HepG2 (cell line): ENCODE measurements around the gene MRPL18. TPM values are rescaled to one million over a fixed set of nuclear protein-coding genes. Genes with fewer than 3 reads are reported as not detected.

Experiments
- HMG20A ChIP-seq: IDR thresholded peaks from 2 replicates; pipeline ENCODE4 v1.6.1; 2016; ENCODE audit warnings: borderline replicate concordance
- MLXIP ChIP-seq: sonication (generic); formaldehyde crosslinking; IDR thresholded peaks from 2 replicates; pipeline ENCODE4 v1.9.0; 2021; ENCODE audit warnings: missing genetic modification reagents, borderline replicate concordance
- PHF5A ChIP-seq: IDR thresholded peaks from one replicate; pipeline ENCODE4 v1.6.1; 2018; ENCODE audit warnings: low read depth, missing genetic modification reagents; ENCODE audit not compliant: unreplicated experiment
- PRDM15 ChIP-seq: sonication (generic); formaldehyde crosslinking; IDR thresholded peaks from 2 replicates; pipeline ENCODE4 v1.4.0; 2020; ENCODE audit warnings: missing genetic modification reagents
- RORA ChIP-seq: sonication (generic); formaldehyde crosslinking; IDR thresholded peaks from 2 replicates; pipeline ENCODE4 v1.5.0; 2020; ENCODE audit warnings: mild to moderate bottlenecking, missing genetic modification reagents, moderate library complexity
- SOX6 ChIP-seq, 2 experiments: fragments of 450-650 bp in 1 of 2; sonication (generic) in 1 of 2; formaldehyde crosslinking in 1 of 2; IDR thresholded peaks; 2 replicates each; pipeline versions ENCODE4 v1.4.0 to v1.6.1; 2017 to 2020; ENCODE audit warnings: antibody characterized with exemption in 1 of 2, mild to moderate bottlenecking in 1 of 2, missing genetic modification reagents in 1 of 2
- ZBTB39 ChIP-seq: sonication (generic); formaldehyde crosslinking; IDR thresholded peaks from 2 replicates; pipeline ENCODE4 v1.5.0; 2020; ENCODE audit warnings: missing genetic modification reagents
- ZNF230 ChIP-seq: sonication (generic); formaldehyde crosslinking; IDR thresholded peaks from 2 replicates; pipeline ENCODE4 v1.4.0; 2020; ENCODE audit warnings: mild to moderate bottlenecking, missing genetic modification reagents
- ZNF770 ChIP-seq: sonication (generic); formaldehyde crosslinking; IDR thresholded peaks from 2 replicates; pipeline ENCODE4 v1.5.0; 2020; ENCODE audit warnings: mild to moderate bottlenecking, missing genetic modification reagents
- polyA plus RNA-seq, 8 experiments: library from polyadenylated mRNA; depleted of rRNA in 3 of 8; stranded (reverse) in 7 of 8; unstranded in 1 of 8; fragments of >200 nt; fragmentation: Illumina TruSeq in 4 of 8; extraction: Trizol in 4 of 8; gene quantifications; 2 replicates each; pipeline versions ENCODE4 v1.2.1 to v1.2.3, GENCODE V29; 2011 to 2016; ENCODE audit warnings: low read depth in 4 of 8, missing spikeins in 1 of 8, mixed read lengths in 1 of 8; ENCODE audit not compliant: insufficient read depth in 1 of 8
- total RNA-seq, 5 experiments: library from RNA; depleted of rRNA; stranded (reverse); fragments of >200 nt; fragmentation: Illumina TruSeq; extraction: Trizol; gene quantifications; 2 replicates each; pipeline ENCODE4 v1.2.3, GENCODE V29; 2016; ENCODE audit warnings: low read depth in 1 of 5
- TF ChIP-seq, protein P1 (sequence below): sonication (generic); formaldehyde crosslinking; IDR thresholded peaks from 2 replicates; pipeline ENCODE4 v1.9.0; 2021; ENCODE audit warnings: missing genetic modification reagents, mild to moderate bottlenecking, borderline replicate concordance

MRPL18 gene
- total and polyA plus RNA-seq, 2 of the 13 experiments (the other 11 are each of a cell fraction or from before 2014, with no cell fraction given), result 85.6 to 176 TPM

DNA sequence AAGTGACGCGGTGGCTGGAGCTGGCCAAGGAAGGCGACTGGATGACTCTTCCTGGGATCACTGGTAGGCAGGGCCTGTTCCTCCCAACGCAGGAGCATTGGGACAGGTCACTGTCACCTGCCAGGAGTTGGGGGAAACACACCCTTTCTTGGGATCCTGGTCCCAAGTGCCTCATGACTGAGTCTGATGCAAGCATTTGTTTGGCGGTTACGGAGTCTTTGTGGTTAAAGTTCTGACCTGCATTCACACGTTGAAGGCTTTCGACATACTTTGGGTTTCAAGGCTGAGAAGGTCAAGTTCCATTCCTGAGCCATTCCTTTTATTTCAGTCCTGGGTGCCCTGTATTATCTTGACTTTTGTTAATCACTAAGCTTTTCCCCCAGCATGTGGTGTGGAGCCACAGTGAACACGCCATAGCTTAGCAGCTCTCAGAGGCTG, 15.8 kb downstream of the MRPL18 start (continued):
- TF ChIP-seq MLXIP (CRISPR knock-in tag), result no peak
- TF ChIP-seq RORA, result no peak
- no peak for TF ChIP-seq SOX6 (IDR thresholded peaks at IDR 0.05)
- peak; percentile 67; the same call in 1 of the 2 replicates for TF ChIP-seq SOX6 (CRISPR knock-in tag; IDR thresholded peaks at IDR 0.05)
- TF ChIP-seq ZNF770 (CRISPR knock-in tag), result no peak
- TF ChIP-seq PHF5A, result no peak
- TF ChIP-seq, protein P1, sequence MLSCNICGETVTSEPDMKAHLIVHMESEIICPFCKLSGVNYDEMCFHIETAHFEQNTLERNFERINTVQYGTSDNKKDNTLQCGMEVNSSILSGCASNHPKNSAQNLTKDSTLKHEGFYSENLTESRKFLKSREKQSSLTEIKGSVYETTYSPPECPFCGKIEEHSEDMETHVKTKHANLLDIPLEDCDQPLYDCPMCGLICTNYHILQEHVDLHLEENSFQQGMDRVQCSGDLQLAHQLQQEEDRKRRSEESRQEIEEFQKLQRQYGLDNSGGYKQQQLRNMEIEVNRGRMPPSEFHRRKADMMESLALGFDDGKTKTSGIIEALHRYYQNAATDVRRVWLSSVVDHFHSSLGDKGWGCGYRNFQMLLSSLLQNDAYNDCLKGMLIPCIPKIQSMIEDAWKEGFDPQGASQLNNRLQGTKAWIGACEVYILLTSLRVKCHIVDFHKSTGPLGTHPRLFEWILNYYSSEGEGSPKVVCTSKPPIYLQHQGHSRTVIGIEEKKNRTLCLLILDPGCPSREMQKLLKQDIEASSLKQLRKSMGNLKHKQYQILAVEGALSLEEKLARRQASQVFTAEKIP (CRISPR knock-in tag), result no peak
- TF ChIP-seq ZNF230 (CRISPR knock-in tag), result no peak
- 0 out of 2 replicates have a peak, but pooled peaks have one; percentile 39 for TF ChIP-seq HMG20A (CRISPR knock-in tag)
- TF ChIP-seq ZBTB39, result no peak
- no peak for TF ChIP-seq PRDM15 (CRISPR knock-in tag)
